Measurements from ENCODE around the gene NEO1.

The NEO1 gene

GRCh38 chr15:73034221-73034620 is 18.0 kb upstream of the NEO1 start:
- no peak for TF ChIP-seq TAF1 (IDR thresholded peaks at IDR 0.05; ENCODE audit: borderline replicate concordance, insufficient read depth, low read length)
- TF ChIP-seq SIN3A (IDR thresholded peaks at IDR 0.05; ENCODE audit: borderline replicate concordance, insufficient read depth, low read length) = no peak
- TF ChIP-seq POLR2AphosphoS5 (IDR thresholded peaks at IDR 0.05; ENCODE audit: low read depth, low read length) = no peak
- TF ChIP-seq FOXP2 (optimal IDR thresholded peaks at IDR 0.05; ENCODE audit: borderline replicate concordance, extremely low read depth, extremely low read length, insufficient read depth) = no peak
- TF ChIP-seq, protein P1, sequence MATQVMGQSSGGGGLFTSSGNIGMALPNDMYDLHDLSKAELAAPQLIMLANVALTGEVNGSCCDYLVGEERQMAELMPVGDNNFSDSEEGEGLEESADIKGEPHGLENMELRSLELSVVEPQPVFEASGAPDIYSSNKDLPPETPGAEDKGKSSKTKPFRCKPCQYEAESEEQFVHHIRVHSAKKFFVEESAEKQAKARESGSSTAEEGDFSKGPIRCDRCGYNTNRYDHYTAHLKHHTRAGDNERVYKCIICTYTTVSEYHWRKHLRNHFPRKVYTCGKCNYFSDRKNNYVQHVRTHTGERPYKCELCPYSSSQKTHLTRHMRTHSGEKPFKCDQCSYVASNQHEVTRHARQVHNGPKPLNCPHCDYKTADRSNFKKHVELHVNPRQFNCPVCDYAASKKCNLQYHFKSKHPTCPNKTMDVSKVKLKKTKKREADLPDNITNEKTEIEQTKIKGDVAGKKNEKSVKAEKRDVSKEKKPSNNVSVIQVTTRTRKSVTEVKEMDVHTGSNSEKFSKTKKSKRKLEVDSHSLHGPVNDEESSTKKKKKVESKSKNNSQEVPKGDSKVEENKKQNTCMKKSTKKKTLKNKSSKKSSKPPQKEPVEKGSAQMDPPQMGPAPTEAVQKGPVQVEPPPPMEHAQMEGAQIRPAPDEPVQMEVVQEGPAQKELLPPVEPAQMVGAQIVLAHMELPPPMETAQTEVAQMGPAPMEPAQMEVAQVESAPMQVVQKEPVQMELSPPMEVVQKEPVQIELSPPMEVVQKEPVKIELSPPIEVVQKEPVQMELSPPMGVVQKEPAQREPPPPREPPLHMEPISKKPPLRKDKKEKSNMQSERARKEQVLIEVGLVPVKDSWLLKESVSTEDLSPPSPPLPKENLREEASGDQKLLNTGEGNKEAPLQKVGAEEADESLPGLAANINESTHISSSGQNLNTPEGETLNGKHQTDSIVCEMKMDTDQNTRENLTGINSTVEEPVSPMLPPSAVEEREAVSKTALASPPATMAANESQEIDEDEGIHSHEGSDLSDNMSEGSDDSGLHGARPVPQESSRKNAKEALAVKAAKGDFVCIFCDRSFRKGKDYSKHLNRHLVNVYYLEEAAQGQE (IDR thresholded peaks at IDR 0.05; ENCODE audit: insufficient read depth in 1 of 2, low read depth in 2 of 2, low read length in 2 of 2) = no peak

- no peak for TF ChIP-seq POLR2AphosphoS5 (IDR thresholded peaks at IDR 0.05; ENCODE audit: low read depth, low read length)
- TF ChIP-seq FOXP2 (optimal IDR thresholded peaks at IDR 0.05; ENCODE audit: borderline replicate concordance, extremely low read depth, extremely low read length, insufficient read depth) = no peak
These were observed 17.0 kb upstream of the NEO1 start for GRCh38 chr15:73035221-73035620.

GRCh38 chr15:73038220-73038619 is 14.0 kb upstream of the NEO1 start:
- TF ChIP-seq SIN3A (IDR thresholded peaks at IDR 0.05; ENCODE audit: borderline replicate concordance, insufficient read depth, low read length) = no peak
- TF ChIP-seq, protein P1 (IDR thresholded peaks at IDR 0.05; ENCODE audit: insufficient read depth in 1 of 2, low read depth in 2 of 2, low read length in 2 of 2) = no peak
- no peak for TF ChIP-seq POLR2AphosphoS5 (IDR thresholded peaks at IDR 0.05; ENCODE audit: low read depth, low read length)
- no peak for TF ChIP-seq FOXP2 (optimal IDR thresholded peaks at IDR 0.05; ENCODE audit: borderline replicate concordance, extremely low read depth, extremely low read length, insufficient read depth)
- TF ChIP-seq TAF1 (IDR thresholded peaks at IDR 0.05; ENCODE audit: borderline replicate concordance, insufficient read depth, low read length) = no peak

GRCh38 chr15:73046073-73046472 is 6.2 kb upstream of the NEO1 start:
- TF ChIP-seq, protein P1 (IDR thresholded peaks at IDR 0.05; ENCODE audit: insufficient read depth in 1 of 2, low read depth in 2 of 2, low read length in 2 of 2) = no peak
- TF ChIP-seq POLR2AphosphoS5 (IDR thresholded peaks at IDR 0.05; ENCODE audit: low read depth, low read length) (no peak), SIN3A (IDR thresholded peaks at IDR 0.05; ENCODE audit: borderline replicate concordance, insufficient read depth, low read length) (no peak), TAF1 (IDR thresholded peaks at IDR 0.05; ENCODE audit: borderline replicate concordance, insufficient read depth, low read length) (no peak), FOXP2 (optimal IDR thresholded peaks at IDR 0.05; ENCODE audit: borderline replicate concordance, extremely low read depth, extremely low read length, insufficient read depth) (no peak)

- TF ChIP-seq POLR2AphosphoS5 (IDR thresholded peaks at IDR 0.05; ENCODE audit: low read depth, low read length) = no peak
- no peak for TF ChIP-seq TAF1 (IDR thresholded peaks at IDR 0.05; ENCODE audit: borderline replicate concordance, insufficient read depth, low read length)
- no peak for TF ChIP-seq SIN3A (IDR thresholded peaks at IDR 0.05; ENCODE audit: borderline replicate concordance, insufficient read depth, low read length)
- TF ChIP-seq, protein P1 (IDR thresholded peaks at IDR 0.05; ENCODE audit: insufficient read depth in 1 of 2, low read depth in 2 of 2, low read length in 2 of 2) = no peak
- TF ChIP-seq FOXP2 (optimal IDR thresholded peaks at IDR 0.05; ENCODE audit: borderline replicate concordance, extremely low read depth, extremely low read length, insufficient read depth) = no peak
These were observed 4.4 kb upstream of the NEO1 start for GRCh38 chr15:73047882-73048281.

Data from PFSK-1 (cell line).